ENCODE results near the gene USP21. TPM values are rescaled to one million over a fixed set of nuclear protein-coding genes. Genes with fewer than 3 reads are reported as not detected.
A peak's percentile ranks its signal among the peaks of the same experiment; 100 is the strongest.

The USP21 gene
- total RNA-seq, 1 experiment from 2014 or later, result 38.2 TPM

- H3K4me3 Mint-ChIP-seq (ENCODE audit: unreplicated experiment), result peak within 1 kb of the TSS; percentile 83
- H3K27me3 Mint-ChIP-seq (ENCODE audit: insufficient read depth, unreplicated experiment), result no peaks in the 10 kb centered on the region
- peak; percentile 95 to 98 for DNase-seq
- Histone ChIP-seq H3K4me3 (ENCODE audit: low read depth, low read length) (peak within 1 kb of the TSS; percentile 58), H3K4me1 (peaks cover 13% of the 10 kb centered on the region; the same call in 1 of the 2 replicates), H3K27me3 (replicated peaks; ENCODE audit: control insufficient read depth, insufficient read depth, low read length) (no peaks in the 10 kb centered on the region), H3K36me3 (ENCODE audit: control insufficient read depth, insufficient read depth, low read length) (peaks cover 3% of the 10 kb centered on the region), H3K9me3 (no peaks in the 10 kb centered on the region)
- H3K27ac Mint-ChIP-seq (ENCODE audit: unreplicated experiment), result peak within 1 kb of the TSS; percentile 85
- CTCF ChIA-PET, result interaction anchor here (0.8 to 1.9 kb wide), 13 partner anchors 11 to 238 kb away, joined by 3 to 34 read pairs (median 4); partner anchors contain the start of genes APOA2, SDHC and TOMM40L
- intact Hi-C loops (cut with micrococcal nuclease; ENCODE audit: unreplicated experiment), result no loop called here
- H3K36me3 Mint-ChIP-seq (ENCODE audit: insufficient read depth, unreplicated experiment), result peaks cover 16% of the 10 kb centered on the region
- POLR2A ChIA-PET, result interaction anchor here (0.5 to 2.3 kb wide), 13 partner anchors 9 to 188 kb away, joined by 3 to 41 read pairs (median 7); partner anchors contain the start of genes APOA2, B4GALT3, PPOX and SDHC
- H3K9me3 Mint-ChIP-seq (ENCODE audit: unreplicated experiment), result no peaks in the 10 kb centered on the region
- peak in 1 of 2 experiments; percentile 61 for TF ChIP-seq CTCF (IDR thresholded peaks at IDR 0.05; ENCODE audit: insufficient read depth in 1 of 2, low read depth in 1 of 2, low read length in 1 of 2, severe bottlenecking in 1 of 2, unreplicated experiment in 1 of 2)
- no TSS peak for BruUV-seq (replicated peaks)
- H3K4me1 Mint-ChIP-seq (ENCODE audit: low read depth, unreplicated experiment), result peaks cover 20% of the 10 kb centered on the region
Observed at GRCh38 chr1:161201836-161202712, 42.8 kb downstream of the USP21 start, which contains the start of gene NDUFS2. Gene NDUFS2 (plus strand): TSS chr1:161202367. CDS start chr1:161202386, 19 bp downstream.

GRCh38 chr1:161206411-161207140 lies 47.3 kb downstream of the USP21 start:
- DNase-seq, result no peak
- peaks cover 41% of the 10 kb centered on the region for H3K36me3 Mint-ChIP-seq (ENCODE audit: insufficient read depth, unreplicated experiment)
- no peak for TF ChIP-seq CTCF (IDR thresholded peaks at IDR 0.05; ENCODE audit: insufficient read depth in 1 of 2, low read depth in 1 of 2, low read length in 1 of 2, severe bottlenecking in 1 of 2, unreplicated experiment in 1 of 2)
- H3K27ac Mint-ChIP-seq (ENCODE audit: unreplicated experiment), result no peak overlapping the region
- H3K9me3 Mint-ChIP-seq (ENCODE audit: unreplicated experiment), result no peaks in the 10 kb centered on the region
- no peak overlapping the region for H3K4me3 Mint-ChIP-seq (ENCODE audit: unreplicated experiment)
- ChIA-PET POLR2A (no interaction called here), CTCF (interaction anchor here (1.1 kb wide), 1 partner anchor 19 kb away, joined by 8 read pairs; the partner anchor contains the start of gene TOMM40L)
- peaks cover 23% of the 10 kb centered on the region for H3K4me1 Mint-ChIP-seq (ENCODE audit: low read depth, unreplicated experiment)
- peaks cover 23% of the 10 kb centered on the region for H3K4me1 ChIP-seq
- no peak overlapping the region for H3K4me3 ChIP-seq (ENCODE audit: low read depth, low read length)
- no peaks in the 10 kb centered on the region for H3K9me3 ChIP-seq
- H3K27me3 ChIP-seq (replicated peaks; ENCODE audit: control insufficient read depth, insufficient read depth, low read length), result no peaks in the 10 kb centered on the region
- intact Hi-C loops (cut with micrococcal nuclease; ENCODE audit: unreplicated experiment), result no loop called here
- no TSS peak for BruUV-seq (replicated peaks)
- no peaks in the 10 kb centered on the region for H3K27me3 Mint-ChIP-seq (ENCODE audit: insufficient read depth, unreplicated experiment)
- peaks cover 9% of the 10 kb centered on the region for H3K36me3 ChIP-seq (ENCODE audit: control insufficient read depth, insufficient read depth, low read length)

GRCh38 chr1:161207173-161207572 lies 47.9 kb downstream of the USP21 start:
- H3K4me3 Mint-ChIP-seq (ENCODE audit: unreplicated experiment), result no peak overlapping the region
- Histone ChIP-seq H3K9me3 (no peaks in the 10 kb centered on the region), H3K4me3 (ENCODE audit: low read depth, low read length) (no peak overlapping the region), H3K36me3 (ENCODE audit: control insufficient read depth, insufficient read depth, low read length) (peaks cover 9% of the 10 kb centered on the region), H3K4me1 (peaks cover 21% of the 10 kb centered on the region), H3K27me3 (replicated peaks; ENCODE audit: control insufficient read depth, insufficient read depth, low read length) (no peaks in the 10 kb centered on the region)
- DNase-seq, result no peak
- peaks cover 42% of the 10 kb centered on the region for H3K36me3 Mint-ChIP-seq (ENCODE audit: insufficient read depth, unreplicated experiment)
- POLR2A ChIA-PET, result interaction anchor here (0.6 kb wide), 1 partner anchor 168 kb away, joined by 4 read pairs; no protein-coding TSS in a partner anchor
- H3K9me3 Mint-ChIP-seq (ENCODE audit: unreplicated experiment), result no peaks in the 10 kb centered on the region
- no peak for TF ChIP-seq CTCF (IDR thresholded peaks at IDR 0.05; ENCODE audit: insufficient read depth in 1 of 2, low read depth in 1 of 2, low read length in 1 of 2, severe bottlenecking in 1 of 2, unreplicated experiment in 1 of 2)
- H3K4me1 Mint-ChIP-seq (ENCODE audit: low read depth, unreplicated experiment), result peaks cover 19% of the 10 kb centered on the region
- intact Hi-C loops (cut with micrococcal nuclease; ENCODE audit: unreplicated experiment), result no loop called here
- no peak overlapping the region for H3K27ac Mint-ChIP-seq (ENCODE audit: unreplicated experiment)
- BruUV-seq (replicated peaks), result no TSS peak
- CTCF ChIA-PET, result interaction anchor here (1.1 kb wide), 1 partner anchor 18 kb away, joined by 8 read pairs; the partner anchor contains the start of gene TOMM40L
- H3K27me3 Mint-ChIP-seq (ENCODE audit: insufficient read depth, unreplicated experiment), result no peaks in the 10 kb centered on the region
